Measurements from ENCODE around the gene SH3BGRL. TPM values are rescaled to one million over a fixed set of nuclear protein-coding genes. Genes with fewer than 3 reads are reported as not detected.

SH3BGRL gene
- total and polyA plus RNA-seq, 10 of the 15 experiments (the other 5 are each of a cell fraction or from before 2014, with no cell fraction given) = 75.6 to 178 (median 122) TPM

DNA sequence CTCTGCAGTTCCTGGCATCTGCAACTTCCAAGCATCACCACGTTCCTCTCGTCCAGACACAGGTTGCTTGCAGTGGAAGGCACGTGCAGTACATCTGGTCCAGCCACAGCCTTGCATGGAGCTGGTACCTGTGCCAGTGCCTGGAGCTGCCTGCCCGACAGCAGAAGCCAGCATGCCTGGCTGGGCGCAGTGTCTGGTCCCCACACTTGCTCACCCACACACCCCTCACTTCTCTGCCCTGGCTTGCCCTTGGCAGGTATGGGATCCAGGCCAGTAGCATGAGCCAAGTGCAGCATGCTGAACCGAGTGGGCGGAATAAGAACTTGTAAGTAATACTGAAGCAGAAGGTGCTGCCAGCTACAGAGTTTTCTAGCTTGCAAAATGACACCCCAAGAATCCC is 39.9 kb downstream of the SH3BGRL start (continued):
- TF ChIP-seq, protein P1, sequence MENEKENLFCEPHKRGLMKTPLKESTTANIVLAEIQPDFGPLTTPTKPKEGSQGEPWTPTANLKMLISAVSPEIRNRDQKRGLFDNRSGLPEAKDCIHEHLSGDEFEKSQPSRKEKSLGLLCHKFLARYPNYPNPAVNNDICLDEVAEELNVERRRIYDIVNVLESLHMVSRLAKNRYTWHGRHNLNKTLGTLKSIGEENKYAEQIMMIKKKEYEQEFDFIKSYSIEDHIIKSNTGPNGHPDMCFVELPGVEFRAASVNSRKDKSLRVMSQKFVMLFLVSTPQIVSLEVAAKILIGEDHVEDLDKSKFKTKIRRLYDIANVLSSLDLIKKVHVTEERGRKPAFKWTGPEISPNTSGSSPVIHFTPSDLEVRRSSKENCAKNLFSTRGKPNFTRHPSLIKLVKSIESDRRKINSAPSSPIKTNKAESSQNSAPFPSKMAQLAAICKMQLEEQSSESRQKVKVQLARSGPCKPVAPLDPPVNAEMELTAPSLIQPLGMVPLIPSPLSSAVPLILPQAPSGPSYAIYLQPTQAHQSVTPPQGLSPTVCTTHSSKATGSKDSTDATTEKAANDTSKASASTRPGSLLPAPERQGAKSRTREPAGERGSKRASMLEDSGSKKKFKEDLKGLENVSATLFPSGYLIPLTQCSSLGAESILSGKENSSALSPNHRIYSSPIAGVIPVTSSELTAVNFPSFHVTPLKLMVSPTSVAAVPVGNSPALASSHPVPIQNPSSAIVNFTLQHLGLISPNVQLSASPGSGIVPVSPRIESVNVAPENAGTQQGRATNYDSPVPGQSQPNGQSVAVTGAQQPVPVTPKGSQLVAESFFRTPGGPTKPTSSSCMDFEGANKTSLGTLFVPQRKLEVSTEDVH (IDR thresholded peaks at IDR 0.05; ENCODE audit: low read depth, partially characterized antibody) = no peak
- TF ChIP-seq MEF2B (IDR thresholded peaks at IDR 0.05; ENCODE audit: partially characterized antibody, poor library complexity, severe bottlenecking) (no peak), MTA2 (IDR thresholded peaks at IDR 0.05; ENCODE audit: low read depth) (no peak), PAX8 (IDR thresholded peaks at IDR 0.05) (no peak), SPI1 (IDR thresholded peaks at IDR 0.05; ENCODE audit: borderline replicate concordance, insufficient read depth, low read depth, low read length) (no peak), YBX1 (IDR thresholded peaks at IDR 0.05) (no peak), CBFB (IDR thresholded peaks at IDR 0.05; ENCODE audit: low read depth) (no peak), ZNF274 (IDR thresholded peaks at IDR 0.05; ENCODE audit: insufficient read depth, insufficient read length) (no peak), CHD2 (IDR thresholded peaks at IDR 0.05; ENCODE audit: borderline replicate concordance, low read depth, low read length) (no peak)
- TF ChIP-seq, protein P2, sequence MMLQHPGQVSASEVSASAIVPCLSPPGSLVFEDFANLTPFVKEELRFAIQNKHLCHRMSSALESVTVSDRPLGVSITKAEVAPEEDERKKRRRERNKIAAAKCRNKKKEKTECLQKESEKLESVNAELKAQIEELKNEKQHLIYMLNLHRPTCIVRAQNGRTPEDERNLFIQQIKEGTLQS (IDR thresholded peaks at IDR 0.05; ENCODE audit: borderline replicate concordance, extremely low read depth, low read depth, low read length) = no peak
- TF ChIP-seq, protein P3, sequence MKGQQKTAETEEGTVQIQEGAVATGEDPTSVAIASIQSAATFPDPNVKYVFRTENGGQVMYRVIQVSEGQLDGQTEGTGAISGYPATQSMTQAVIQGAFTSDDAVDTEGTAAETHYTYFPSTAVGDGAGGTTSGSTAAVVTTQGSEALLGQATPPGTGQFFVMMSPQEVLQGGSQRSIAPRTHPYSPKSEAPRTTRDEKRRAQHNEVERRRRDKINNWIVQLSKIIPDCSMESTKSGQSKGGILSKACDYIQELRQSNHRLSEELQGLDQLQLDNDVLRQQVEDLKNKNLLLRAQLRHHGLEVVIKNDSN (IDR thresholded peaks at IDR 0.05; ENCODE audit: borderline replicate concordance, extremely low read length, insufficient read depth, low read depth, low read length) = no peak
